PFSK-1 (cell line): Measurements from ENCODE around the gene ADGRL3.

Experiments
- FOXP2 ChIP-seq: optimal IDR thresholded peaks from 2 replicates; pipeline ENCODE3; 2011; ENCODE audit warnings: borderline replicate concordance, control low read depth, inconsistent platforms; ENCODE audit not compliant: insufficient read depth; ENCODE audit errors: extremely low read length, extremely low read depth
- POLR2AphosphoS5 ChIP-seq: IDR thresholded peaks from 2 replicates; pipeline ENCODE4 v1.6.1; 2012; ENCODE audit warnings: low read depth, mild to moderate bottlenecking, control low read depth, low read length, moderate library complexity
- REST ChIP-seq, 2 experiments: IDR thresholded peaks; 2 replicates each; pipeline versions ENCODE4 v1.6.1 to v1.8.0; 2011 to 2012; ENCODE audit warnings: low read depth in 2 of 2, low read length in 2 of 2, control low read depth in 1 of 2, inconsistent platforms in 1 of 2, mild to moderate bottlenecking in 1 of 2, moderate library complexity in 1 of 2; ENCODE audit not compliant: insufficient read depth in 1 of 2
- SIN3A ChIP-seq: IDR thresholded peaks from 2 replicates; pipeline ENCODE4 v1.6.1; 2012; ENCODE audit warnings: mild to moderate bottlenecking, low read length, moderate library complexity, borderline replicate concordance; ENCODE audit not compliant: insufficient read depth
- TAF1 ChIP-seq: IDR thresholded peaks from 2 replicates; pipeline ENCODE4 v1.6.1; 2012; ENCODE audit warnings: low read length, control low read depth, borderline replicate concordance; ENCODE audit not compliant: insufficient read depth

The ADGRL3 gene

GRCh38 chr4:61336916-61337315, 136.8 kb downstream of the ADGRL3 start:
- no peak for TF ChIP-seq TAF1
- TF ChIP-seq SIN3A, result no peak
- TF ChIP-seq POLR2AphosphoS5, result no peak
- TF ChIP-seq REST (IDR thresholded peaks at IDR 0.05; ENCODE audit: insufficient read depth in 1 of 2, low read depth in 2 of 2, low read length in 2 of 2), result no peak
- TF ChIP-seq FOXP2, result no peak

GRCh38 chr4:61342061-61342460, 141.9 kb downstream of the ADGRL3 start:
- TF ChIP-seq TAF1, result no peak
- no peak for TF ChIP-seq POLR2AphosphoS5
- no peak for TF ChIP-seq FOXP2
- no peak for TF ChIP-seq SIN3A
- no peak for TF ChIP-seq REST (IDR thresholded peaks at IDR 0.05; ENCODE audit: insufficient read depth in 1 of 2, low read depth in 2 of 2, low read length in 2 of 2)

GRCh38 chr4:61350932-61351331, 150.8 kb downstream of the ADGRL3 start:
- TF ChIP-seq REST (IDR thresholded peaks at IDR 0.05; ENCODE audit: insufficient read depth in 1 of 2, low read depth in 2 of 2, low read length in 2 of 2) (no peak), SIN3A (no peak), TAF1 (no peak), FOXP2 (no peak), POLR2AphosphoS5 (no peak)

GRCh38 chr4:61356696-61357095, 156.6 kb downstream of the ADGRL3 start:
- TF ChIP-seq REST (IDR thresholded peaks at IDR 0.05; ENCODE audit: insufficient read depth in 1 of 2, low read depth in 2 of 2, low read length in 2 of 2) (no peak), TAF1 (no peak), FOXP2 (no peak), POLR2AphosphoS5 (no peak), SIN3A (no peak)

GRCh38 chr4:61359301-61359700, 159.2 kb downstream of the ADGRL3 start:
- TF ChIP-seq SIN3A (no peak), POLR2AphosphoS5 (no peak), REST (IDR thresholded peaks at IDR 0.05; ENCODE audit: insufficient read depth in 1 of 2, low read depth in 2 of 2, low read length in 2 of 2) (no peak), FOXP2 (no peak), TAF1 (no peak)
